CD14-positive monocyte (primary cell): ENCODE results near the gene NEUROD4. TPM values are rescaled to one million over a fixed set of nuclear protein-coding genes. Genes with fewer than 3 reads are reported as not detected.
A peak's percentile ranks its signal among the peaks of the same experiment; 100 is the strongest.

Experiments used
- DNase-seq, 3 donors: peaks; one replicate each; pipeline ENCODE4 v3.0.0-alpha.2; 2011 to 2022
- H2AFZ ChIP-seq: 2 replicates; pipeline ENCODE4 v1.6.0; 2012; ENCODE audit warnings: mild to moderate bottlenecking, low read depth, low read length, inconsistent platforms; ENCODE audit not compliant: insufficient read depth, poor library complexity, severe bottlenecking
- H3K27ac ChIP-seq, 2 donors: 1 replicate in 1 of 2; 2 replicates in 1 of 2; pipeline ENCODE4 v1.5.1; 2012 to 2013; ENCODE audit warnings: low read length in 2 of 2, control low read depth in 1 of 2, inconsistent platforms in 1 of 2, low read depth in 1 of 2, mild to moderate bottlenecking in 1 of 2
- H3K27me3 ChIP-seq, 2 donors: one replicate each; pipeline versions ENCODE4 v1.6.0 to v1.6.1; 2011 to 2013; ENCODE audit warnings: low read length in 2 of 2; ENCODE audit not compliant: control insufficient read depth in 2 of 2, insufficient read depth in 2 of 2
- H3K36me3 ChIP-seq, 2 donors: replicated peaks in 1 of 2; 1 replicate in 1 of 2; 2 replicates in 1 of 2; pipeline versions ENCODE4 v1.5.1 to v1.6.1; 2012 to 2013; ENCODE audit warnings: low read length in 2 of 2, control low read depth in 1 of 2, inconsistent platforms in 1 of 2, mild to moderate bottlenecking in 1 of 2; ENCODE audit not compliant: insufficient read depth in 2 of 2, control insufficient read depth in 1 of 2
- H3K4me1 ChIP-seq, 2 donors: 1 replicate in 1 of 2; 2 replicates in 1 of 2; pipeline versions ENCODE4 v1.5.1 to v1.6.1; 2012 to 2013; ENCODE audit warnings: low read length in 2 of 2, control low read depth in 1 of 2, inconsistent platforms in 1 of 2, mild to moderate bottlenecking in 1 of 2, moderate library complexity in 1 of 2; ENCODE audit not compliant: insufficient read depth in 2 of 2, control insufficient read depth in 1 of 2
- H3K4me2 ChIP-seq: replicated peaks from 2 replicates; pipeline ENCODE3; 2012; ENCODE audit warnings: low read length, moderate library complexity, mild to moderate bottlenecking; ENCODE audit not compliant: poor library complexity, severe bottlenecking; ENCODE audit errors: extremely low read depth
- H3K4me3 ChIP-seq, 3 experiments: fragments of 200-600 bp in 1 of 3; sonication (generic) in 1 of 3; replicated peaks in 1 of 3; 1 replicate in 2 of 3; 2 replicates in 1 of 3; pipeline ENCODE4 v1.5.1; 2011 to 2013; ENCODE audit warnings: low read length in 3 of 3, mild to moderate bottlenecking in 3 of 3, control low read depth in 2 of 3, low read depth in 2 of 3, inconsistent platforms in 1 of 3, moderate library complexity in 1 of 3
- H3K79me2 ChIP-seq: 2 replicates; pipeline ENCODE4 v1.6.0; 2012; ENCODE audit warnings: mild to moderate bottlenecking, control low read depth, inconsistent platforms, low read length, moderate library complexity; ENCODE audit not compliant: insufficient read depth
- H3K9ac ChIP-seq: 2 replicates; pipeline ENCODE4 v1.6.0; 2017; ENCODE audit warnings: low read length, mild to moderate bottlenecking; ENCODE audit not compliant: insufficient read depth, poor library complexity, severe bottlenecking
- H3K9me3 ChIP-seq, 2 donors: replicated peaks in 1 of 2; 1 replicate in 1 of 2; 2 replicates in 1 of 2; pipeline versions ENCODE4 v1.5.1 to v1.6.1; 2012 to 2013; ENCODE audit warnings: low read length in 2 of 2, control low read depth in 1 of 2; ENCODE audit not compliant: control insufficient read depth in 1 of 2, insufficient read depth in 1 of 2
- H4K20me1 ChIP-seq: 2 replicates; pipeline ENCODE4 v1.6.0; 2012; ENCODE audit warnings: mild to moderate bottlenecking, low read length, control low read depth, moderate library complexity; ENCODE audit not compliant: insufficient read depth
- H3K27ac Mint-ChIP-seq, 7 donors: one replicate each; pipeline ENCODE4 v1.8.0; 2020; ENCODE audit warnings: mild to moderate bottlenecking in 7 of 7, mixed read lengths in 7 of 7, moderate library complexity in 6 of 7, inconsistent platforms in 2 of 7
- H3K27me3 Mint-ChIP-seq, 3 donors: one replicate each; pipeline ENCODE4 v1.8.0; 2021 to 2022; ENCODE audit warnings: low read depth in 3 of 3, mild to moderate bottlenecking in 3 of 3, mixed read lengths in 3 of 3, moderate library complexity in 3 of 3, inconsistent platforms in 1 of 3
- H3K36me3 Mint-ChIP-seq, 2 donors: one replicate each; pipeline ENCODE4 v1.8.0; 2020; ENCODE audit warnings: mixed read lengths in 2 of 2, inconsistent platforms in 1 of 2, mild to moderate bottlenecking in 1 of 2
- H3K4me1 Mint-ChIP-seq: one replicate; pipeline ENCODE4 v1.8.0; 2020; ENCODE audit warnings: mild to moderate bottlenecking, mixed read lengths
- H3K4me3 Mint-ChIP-seq, 2 donors: one replicate each; pipeline ENCODE4 v1.8.0; 2020; ENCODE audit warnings: mild to moderate bottlenecking in 2 of 2, mixed read lengths in 2 of 2, moderate library complexity in 1 of 2
- H3K9me3 Mint-ChIP-seq, 7 donors: one replicate each; pipeline ENCODE4 v1.8.0; 2020 to 2022; ENCODE audit warnings: mixed read lengths in 7 of 7, mild to moderate bottlenecking in 6 of 7, moderate library complexity in 6 of 7, inconsistent platforms in 2 of 7
- WGBS: methylation state at CpG from one replicate; pipeline ENCODE4 v1.1.5; 2013; ENCODE audit warnings: missing lambda C conversion rate; ENCODE audit not compliant: insufficient coverage; 5-methylcytosine and 5-hydroxymethylcytosine counted together
- intact Hi-C, 2 donors: fragments of 100-400 bp; cut with micrococcal nuclease; formaldehyde crosslinking; loops; one replicate each; pipeline versions ENCODE4 v1.15.0 to v1.15.1; 2023
- polyA plus RNA-seq, 3 donors: library from polyadenylated mRNA; depleted of rRNA in 1 of 3; unstranded in 2 of 3; stranded (reverse) in 1 of 3; fragments of 300-500 nt in 2 of 3; fragments of >200 nt in 1 of 3; fragmentation: Illumina TruSeq in 2 of 3; gene quantifications; 1 replicate in 2 of 3; 2 replicates in 1 of 3; pipeline ENCODE4 v1.2.3, GENCODE V29; 2012 to 2021
- TF ChIP-seq, protein P1 (sequence below): fragments of 200-600 bp; IDR thresholded peaks from one replicate; pipeline ENCODE4 v1.8.0; 2022; ENCODE audit warnings: antibody characterized with exemption, mild to moderate bottlenecking

Gene NEUROD4
- polyA plus RNA-seq, 3 donors: not detected

DNA sequence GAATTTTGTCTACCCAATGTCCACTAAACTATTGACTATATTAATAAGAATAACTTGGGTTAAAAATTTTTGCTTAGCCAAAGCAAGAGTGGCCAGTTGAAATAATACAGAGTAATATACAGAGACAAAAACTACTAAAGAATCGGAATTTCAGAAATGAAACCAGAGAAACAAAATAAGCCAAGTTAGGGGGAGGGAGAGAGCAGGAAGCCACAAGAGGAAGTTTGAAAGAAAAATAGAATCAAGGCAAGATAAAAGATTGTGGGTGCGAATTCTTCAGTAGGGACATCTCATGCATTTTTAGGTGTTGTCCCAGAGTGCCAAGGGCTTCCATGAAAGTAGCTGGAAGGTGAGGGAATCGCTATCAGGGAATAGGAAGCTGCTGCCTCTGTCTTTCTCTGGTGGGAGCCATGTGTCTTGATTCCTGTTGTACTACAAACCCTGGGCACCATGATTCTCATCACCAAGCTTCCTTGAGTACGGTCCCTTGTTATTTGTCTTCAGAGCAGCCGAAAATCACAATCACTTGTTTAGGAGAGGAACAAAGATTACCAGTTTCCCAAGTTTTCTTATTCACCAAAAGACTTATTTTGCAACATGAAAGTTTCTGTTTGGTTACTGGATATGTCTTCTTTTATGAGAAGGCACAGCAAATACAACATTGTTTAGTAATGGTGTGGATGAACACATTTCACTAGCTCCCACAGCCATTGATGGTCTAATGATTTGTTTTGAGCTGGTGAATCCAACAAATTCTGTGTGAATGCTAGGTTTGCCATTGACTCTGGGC lies 16.7 kb downstream of the NEUROD4 start:
- no peak overlapping the region for H2AFZ ChIP-seq
- TF ChIP-seq, protein P1, sequence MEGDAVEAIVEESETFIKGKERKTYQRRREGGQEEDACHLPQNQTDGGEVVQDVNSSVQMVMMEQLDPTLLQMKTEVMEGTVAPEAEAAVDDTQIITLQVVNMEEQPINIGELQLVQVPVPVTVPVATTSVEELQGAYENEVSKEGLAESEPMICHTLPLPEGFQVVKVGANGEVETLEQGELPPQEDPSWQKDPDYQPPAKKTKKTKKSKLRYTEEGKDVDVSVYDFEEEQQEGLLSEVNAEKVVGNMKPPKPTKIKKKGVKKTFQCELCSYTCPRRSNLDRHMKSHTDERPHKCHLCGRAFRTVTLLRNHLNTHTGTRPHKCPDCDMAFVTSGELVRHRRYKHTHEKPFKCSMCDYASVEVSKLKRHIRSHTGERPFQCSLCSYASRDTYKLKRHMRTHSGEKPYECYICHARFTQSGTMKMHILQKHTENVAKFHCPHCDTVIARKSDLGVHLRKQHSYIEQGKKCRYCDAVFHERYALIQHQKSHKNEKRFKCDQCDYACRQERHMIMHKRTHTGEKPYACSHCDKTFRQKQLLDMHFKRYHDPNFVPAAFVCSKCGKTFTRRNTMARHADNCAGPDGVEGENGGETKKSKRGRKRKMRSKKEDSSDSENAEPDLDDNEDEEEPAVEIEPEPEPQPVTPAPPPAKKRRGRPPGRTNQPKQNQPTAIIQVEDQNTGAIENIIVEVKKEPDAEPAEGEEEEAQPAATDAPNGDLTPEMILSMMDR: no peak
- peak overlapping the region; percentile 51 to 82 for H3K4me3 Mint-ChIP-seq
- H3K79me2 ChIP-seq: no peaks in the 10 kb centered on the region
- no peaks in the 10 kb centered on the region for H3K27me3 ChIP-seq
- H3K4me2 ChIP-seq: peak overlapping the region; percentile 60
- H3K4me3 ChIP-seq: peak overlapping the region in 1 of 3 experiments; percentile 47
- H3K9ac ChIP-seq: no peak overlapping the region
- peaks cover 57% of the 10 kb centered on the region for H3K4me1 Mint-ChIP-seq
- H3K27ac Mint-ChIP-seq: peak overlapping the region; percentile 78 to 92 (median 85)
- H3K4me1 ChIP-seq: peaks cover 38 to 58% of the 10 kb centered on the region in 2 donors
- peaks cover 0 to 2% of the 10 kb centered on the region in 2 donors for H3K36me3 Mint-ChIP-seq
- no peaks in the 10 kb centered on the region for H3K27me3 Mint-ChIP-seq
- DNase-seq: peak in 2 of 3 donors; percentile 12 to 18
- H3K9me3 Mint-ChIP-seq: no peaks in the 10 kb centered on the region
- intact Hi-C loops: loop anchor here in 1 of 2 donors (5.0 kb wide), 1 partner anchor 39 kb away; no protein-coding TSS in a partner anchor
- no peaks in the 10 kb centered on the region for H4K20me1 ChIP-seq
- no peaks in the 10 kb centered on the region for H3K36me3 ChIP-seq
- no peaks in the 10 kb centered on the region for H3K9me3 ChIP-seq
- peak overlapping the region; percentile 16 to 59 for H3K27ac ChIP-seq
- 0% methylated on average over 1 of the region's 5 CpGs for WGBS

DNA sequence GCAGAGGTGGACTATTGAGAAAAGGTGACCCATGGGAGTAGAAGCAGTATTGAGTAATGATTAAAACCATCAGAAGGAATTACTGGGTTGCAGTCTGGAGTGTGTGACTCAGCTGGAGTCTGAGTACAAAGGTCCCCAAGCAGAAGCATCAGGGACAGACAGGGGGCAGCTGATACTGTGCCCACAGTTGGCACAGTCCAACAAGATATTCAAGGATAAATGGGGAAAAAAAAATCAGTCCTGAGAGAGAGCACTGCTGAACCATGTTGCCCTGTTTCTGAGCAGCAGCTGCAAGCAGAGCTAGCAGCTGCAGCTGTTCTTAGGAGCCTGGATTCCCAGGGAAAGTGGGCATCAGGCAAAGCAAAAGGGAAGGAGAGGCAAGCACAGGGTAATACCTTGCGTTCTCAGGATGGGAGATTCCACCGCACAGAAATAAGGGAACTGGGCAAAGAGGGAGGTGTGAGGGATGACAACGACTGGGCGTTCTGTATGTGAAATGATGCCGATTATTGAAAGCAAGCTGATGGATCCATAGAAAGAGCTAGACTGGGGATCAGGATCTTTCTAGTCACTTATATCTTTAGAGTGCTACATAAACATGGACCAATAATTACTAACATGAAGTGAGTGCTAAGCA lies 17.7 kb downstream of the NEUROD4 start:
- Histone ChIP-seq H3K4me2 (peak overlapping the region; percentile 60), H3K27ac (peak overlapping the region in 1 of 2 donors; percentile 59), H3K4me3 (peak overlapping the region in 1 of 3 experiments; percentile 47), H4K20me1 (no peaks in the 10 kb centered on the region), H3K27me3 (no peaks in the 10 kb centered on the region), H3K79me2 (no peaks in the 10 kb centered on the region), H3K4me1 (peaks cover 47 to 67% of the 10 kb centered on the region in 2 donors), H3K9ac (no peak overlapping the region), H2AFZ (no peak overlapping the region), H3K36me3 (no peaks in the 10 kb centered on the region), H3K9me3 (no peaks in the 10 kb centered on the region)
- intact Hi-C loops: loop anchor here in 1 of 2 donors (5.0 kb wide), 1 partner anchor 40 kb away; no protein-coding TSS in a partner anchor
- H3K27me3 Mint-ChIP-seq: no peaks in the 10 kb centered on the region
- DNase-seq: peak in 2 of 3 donors; percentile 39 to 54
- TF ChIP-seq, protein P1: no peak
- H3K36me3 Mint-ChIP-seq: peaks cover 0 to 2% of the 10 kb centered on the region in 2 donors
- peaks cover 67% of the 10 kb centered on the region for H3K4me1 Mint-ChIP-seq
- peak overlapping the region; percentile 8 to 85 (median 77) for H3K27ac Mint-ChIP-seq
- H3K4me3 Mint-ChIP-seq: peak overlapping the region in 1 of 2 donors; percentile 56
- 28% methylated on average over 4 of the region's 5 CpGs for WGBS
- no peaks in the 10 kb centered on the region for H3K9me3 Mint-ChIP-seq
